Measurements from ENCODE around the gene SPNS2. TPM values are rescaled to one million over a fixed set of nuclear protein-coding genes. Genes with fewer than 3 reads are reported as not detected.

SPNS2 gene
- total RNA-seq, 1 donor from 2014 or later: 18.6 TPM

- no peak for DNase-seq (ENCODE audit: low spot score)
Observed at GRCh38 chr17:4584917-4585637, 86.4 kb downstream of the SPNS2 start.

DNA sequence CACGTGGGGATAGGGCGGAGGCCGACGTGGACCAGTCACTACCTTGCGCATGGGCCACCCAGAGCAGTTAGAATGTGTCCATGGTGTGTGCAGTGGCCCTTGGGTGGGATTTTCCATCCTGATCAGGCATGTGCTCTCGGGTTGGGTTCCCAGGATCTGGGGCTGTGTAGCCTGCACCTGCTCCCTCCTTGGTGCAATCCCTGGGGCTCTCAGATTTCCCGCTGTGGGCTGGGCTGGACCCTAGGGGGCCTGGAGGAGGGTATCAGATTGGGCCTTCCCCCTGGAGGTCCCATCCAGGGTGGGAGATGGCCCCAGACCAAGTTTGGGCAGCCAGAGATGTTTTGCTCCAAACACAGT, 86.9 kb downstream of the SPNS2 start:
- no peak for DNase-seq (ENCODE audit: low spot score)

DNA sequence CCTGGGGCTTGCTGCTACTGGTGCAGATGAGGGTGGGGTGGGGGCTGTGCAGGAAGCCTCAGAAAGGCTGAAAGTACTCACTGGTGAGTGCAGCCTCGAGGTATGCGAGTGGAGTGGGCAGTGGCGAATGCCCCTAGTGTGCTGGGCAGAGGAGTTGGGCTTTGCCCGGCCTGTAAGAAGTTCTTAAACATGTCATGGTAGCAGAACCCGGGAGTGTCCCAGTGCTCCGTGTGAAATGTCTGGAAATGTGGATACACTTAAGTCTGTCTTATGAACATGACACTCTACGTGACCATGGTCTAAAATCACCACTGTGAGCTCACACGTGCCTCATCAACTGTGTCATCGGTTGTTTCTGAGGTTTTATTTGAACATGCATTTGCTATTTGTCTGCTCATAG, 87.4 kb downstream of the SPNS2 start:
- no peak for DNase-seq (ENCODE audit: low spot score)

- DNase-seq (ENCODE audit: low spot score): no peak
Observed at GRCh38 chr17:4587195-4587594, 88.5 kb downstream of the SPNS2 start.

DNA sequence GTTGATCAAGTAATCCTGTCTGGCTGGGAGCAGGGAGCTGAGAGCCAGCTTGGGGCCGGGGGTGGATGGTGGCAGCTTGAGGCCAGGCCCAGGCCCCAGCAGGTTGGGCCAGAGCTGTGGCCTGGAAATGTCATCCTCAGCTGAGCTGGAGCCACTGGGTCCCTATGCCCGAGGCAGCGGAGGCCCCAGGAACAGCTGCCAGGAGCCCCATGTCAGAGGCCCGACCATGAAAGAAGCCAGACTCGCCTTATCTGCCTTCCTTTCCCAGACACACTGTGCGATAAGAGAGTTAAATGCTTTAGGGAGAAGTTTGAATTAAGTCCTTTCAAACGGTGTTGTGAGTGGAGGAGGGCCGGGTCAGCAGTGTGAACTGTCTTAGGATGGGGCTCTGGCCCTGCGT, 89.1 kb downstream of the SPNS2 start:
- DNase-seq (ENCODE audit: low spot score): no peak

GRCh38 chr17:4588391-4588790, 89.7 kb downstream of the SPNS2 start:
- DNase-seq (ENCODE audit: low spot score): no peak

Other genes starting within 250 kb of the SPNS2 start
- 51.8 TPM for gene ANKFY1, start 234.9 kb upstream of the SPNS2 start, total RNA-seq
- gene UBE2G1, start 132.2 kb upstream of the SPNS2 start, total RNA-seq: 57.6 TPM
- not detected for gene SPNS3, start 64.9 kb upstream of the SPNS2 start, total RNA-seq
- 54.0 TPM for gene MYBBP1A, start 56.5 kb downstream of the SPNS2 start, total RNA-seq
- not detected for gene GGT6, start 61.7 kb downstream of the SPNS2 start, total RNA-seq
- 0.74 TPM for gene SMTNL2, start 85.6 kb downstream of the SPNS2 start, total RNA-seq
- gene ALOX15, start 142.8 kb downstream of the SPNS2 start, total RNA-seq: not detected
- gene PELP1, start 205.3 kb downstream of the SPNS2 start, total RNA-seq: 29.3 TPM
- 131 TPM for gene ARRB2, start 211.8 kb downstream of the SPNS2 start, total RNA-seq
- 16.1 TPM for gene MED11, start 232.5 kb downstream of the SPNS2 start, total RNA-seq
- gene ZMYND15, start 241.0 kb downstream of the SPNS2 start, total RNA-seq: 2.9 TPM
- 51.3 TPM for gene CXCL16, start 241.0 kb downstream of the SPNS2 start, total RNA-seq

Measured in mesenteric fat pad (tissue), 1 donor.